ENCODE data around the gene NAA35.
"Not testable (repeated sequence)": the region's sequence is repeated elsewhere in the genome, so short reads cannot be mapped to it uniquely, and the experiment has no call there.

NAA35 gene

GRCh38 chr9:85964949-85965348 lies 24.0 kb downstream of the NAA35 start:
- TF ChIP-seq CTCF (IDR thresholded peaks at IDR 0.05; ENCODE audit: low read depth, low read length) = no peak
- no peak for DNase-seq (ENCODE audit: low read depth in 2 of 2)
- no peak overlapping the region for H3K4me3 ChIP-seq (replicated peaks in 1 of 2; ENCODE audit: low read depth in 2 of 2, low read length in 2 of 2)

GRCh38 chr9:85969727-85970126 lies 28.8 kb downstream of the NAA35 start:
- no peak overlapping the region for H3K4me3 ChIP-seq (replicated peaks in 1 of 2; ENCODE audit: low read depth in 2 of 2, low read length in 2 of 2)
- no peak for TF ChIP-seq CTCF (IDR thresholded peaks at IDR 0.05; ENCODE audit: low read depth, low read length)
- no peak for DNase-seq (ENCODE audit: low read depth in 2 of 2)

- H3K4me3 ChIP-seq (replicated peaks in 1 of 2; ENCODE audit: low read depth in 2 of 2, low read length in 2 of 2) = no peak overlapping the region
- peak; percentile 11 to 36 for DNase-seq (ENCODE audit: low read depth in 2 of 2)
- no peak for TF ChIP-seq CTCF (IDR thresholded peaks at IDR 0.05; ENCODE audit: low read depth, low read length)
These were observed 30.8 kb downstream of the NAA35 start for GRCh38 chr9:85971731-85972130.

GRCh38 chr9:85973238-85973637 lies 32.3 kb downstream of the NAA35 start:
- H3K4me3 ChIP-seq (replicated peaks in 1 of 2; ENCODE audit: low read depth in 2 of 2, low read length in 2 of 2) = no peak overlapping the region
- no peak for DNase-seq (ENCODE audit: low read depth in 2 of 2)
- no peak for TF ChIP-seq CTCF (IDR thresholded peaks at IDR 0.05; ENCODE audit: low read depth, low read length)

- not testable (repeated sequence) for DNase-seq (ENCODE audit: low read depth in 2 of 2)
These were observed 33.2 kb downstream of the NAA35 start for GRCh38 chr9:85974055-85974547.

GRCh38 chr9:85978496-85978895 lies 37.5 kb downstream of the NAA35 start:
- no peak overlapping the region for H3K4me3 ChIP-seq (replicated peaks in 1 of 2; ENCODE audit: low read depth in 2 of 2, low read length in 2 of 2)
- peak; percentile 6 to 10 for DNase-seq (ENCODE audit: low read depth in 2 of 2)
- no peak for TF ChIP-seq CTCF (IDR thresholded peaks at IDR 0.05; ENCODE audit: low read depth, low read length)

More at GRCh38 chr9:85974055-85974547, 33.2 kb downstream of the NAA35 start:
- not testable (repeated sequence) for H3K4me3 ChIP-seq (replicated peaks in 1 of 2; ENCODE audit: low read depth in 2 of 2, low read length in 2 of 2)

- DNase-seq (ENCODE audit: low read depth in 2 of 2) = no peak
- H3K4me3 ChIP-seq (replicated peaks in 1 of 2; ENCODE audit: low read depth in 2 of 2, low read length in 2 of 2) = no peak overlapping the region
- no peak for TF ChIP-seq CTCF (IDR thresholded peaks at IDR 0.05; ENCODE audit: low read depth, low read length)
These were observed 40.4 kb downstream of the NAA35 start for GRCh38 chr9:85981369-85981768.

All from cardiac fibroblast (primary cell).